GM12864 (cell line): ENCODE results near the gene AP1G1.

Source experiments
- DNase-seq: peaks from one replicate; pipeline ENCODE4 v3.0.0-alpha.2; 2011; ENCODE audit warnings: low read depth
- H3K4me3 ChIP-seq: 2 replicates; pipeline ENCODE4 v1.5.1; 2011; ENCODE audit warnings: mild to moderate bottlenecking, low read depth, low read length, control low read depth
- TF ChIP-seq, protein P1 (sequence below): IDR thresholded peaks from 2 replicates; pipeline ENCODE4 v1.5.1; 2011; ENCODE audit warnings: low read depth, mild to moderate bottlenecking, moderate library complexity, low read length, control low read depth, inconsistent platforms; ENCODE audit errors: missing control alignments

Gene AP1G1

DNA sequence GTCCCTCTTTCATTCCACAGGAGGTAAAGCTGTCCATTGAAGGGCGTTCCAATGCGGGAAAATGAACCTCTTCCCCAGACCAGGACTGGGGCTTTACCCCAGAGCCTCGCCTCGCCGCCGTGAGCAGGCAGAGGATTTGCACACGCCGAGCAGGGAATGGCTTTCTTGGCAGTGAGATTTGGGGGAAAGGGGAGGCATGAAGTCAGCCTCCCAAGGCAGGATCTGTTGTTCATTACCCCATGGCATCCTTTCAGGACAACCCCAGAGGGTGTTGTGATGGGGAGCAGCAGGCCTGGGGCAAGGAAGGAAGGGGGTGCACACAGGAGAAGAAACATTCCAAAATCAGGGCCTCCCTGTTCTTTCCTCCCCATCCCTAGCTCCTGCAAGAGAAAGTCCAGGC lies 43.1 kb upstream of the AP1G1 start:
- TF ChIP-seq, protein P1, sequence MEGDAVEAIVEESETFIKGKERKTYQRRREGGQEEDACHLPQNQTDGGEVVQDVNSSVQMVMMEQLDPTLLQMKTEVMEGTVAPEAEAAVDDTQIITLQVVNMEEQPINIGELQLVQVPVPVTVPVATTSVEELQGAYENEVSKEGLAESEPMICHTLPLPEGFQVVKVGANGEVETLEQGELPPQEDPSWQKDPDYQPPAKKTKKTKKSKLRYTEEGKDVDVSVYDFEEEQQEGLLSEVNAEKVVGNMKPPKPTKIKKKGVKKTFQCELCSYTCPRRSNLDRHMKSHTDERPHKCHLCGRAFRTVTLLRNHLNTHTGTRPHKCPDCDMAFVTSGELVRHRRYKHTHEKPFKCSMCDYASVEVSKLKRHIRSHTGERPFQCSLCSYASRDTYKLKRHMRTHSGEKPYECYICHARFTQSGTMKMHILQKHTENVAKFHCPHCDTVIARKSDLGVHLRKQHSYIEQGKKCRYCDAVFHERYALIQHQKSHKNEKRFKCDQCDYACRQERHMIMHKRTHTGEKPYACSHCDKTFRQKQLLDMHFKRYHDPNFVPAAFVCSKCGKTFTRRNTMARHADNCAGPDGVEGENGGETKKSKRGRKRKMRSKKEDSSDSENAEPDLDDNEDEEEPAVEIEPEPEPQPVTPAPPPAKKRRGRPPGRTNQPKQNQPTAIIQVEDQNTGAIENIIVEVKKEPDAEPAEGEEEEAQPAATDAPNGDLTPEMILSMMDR: no peak
- H3K4me3 ChIP-seq: no peak overlapping the region
- DNase-seq: no peak

DNA sequence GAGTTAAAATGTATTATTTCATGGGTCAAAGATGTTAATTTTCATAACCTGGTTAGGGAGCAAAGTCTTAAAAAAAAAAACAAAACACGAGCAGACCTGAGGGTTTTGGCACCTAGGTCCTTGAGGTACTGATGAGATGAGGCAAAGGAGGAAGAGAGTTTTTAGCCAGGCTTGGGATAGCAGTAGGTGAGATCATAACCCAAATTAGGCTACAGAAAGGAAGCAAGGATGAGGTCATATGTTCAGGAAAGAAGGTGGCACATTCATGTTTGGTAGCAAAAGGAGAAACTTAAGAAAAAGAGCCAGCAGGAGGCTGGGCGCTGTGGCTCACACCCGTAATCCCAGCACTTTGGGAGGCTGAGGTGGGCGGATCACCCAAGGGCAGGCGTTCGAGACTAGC lies 40.0 kb upstream of the AP1G1 start:
- no peak overlapping the region for H3K4me3 ChIP-seq
- DNase-seq: no peak
- TF ChIP-seq, protein P1: no peak

DNA sequence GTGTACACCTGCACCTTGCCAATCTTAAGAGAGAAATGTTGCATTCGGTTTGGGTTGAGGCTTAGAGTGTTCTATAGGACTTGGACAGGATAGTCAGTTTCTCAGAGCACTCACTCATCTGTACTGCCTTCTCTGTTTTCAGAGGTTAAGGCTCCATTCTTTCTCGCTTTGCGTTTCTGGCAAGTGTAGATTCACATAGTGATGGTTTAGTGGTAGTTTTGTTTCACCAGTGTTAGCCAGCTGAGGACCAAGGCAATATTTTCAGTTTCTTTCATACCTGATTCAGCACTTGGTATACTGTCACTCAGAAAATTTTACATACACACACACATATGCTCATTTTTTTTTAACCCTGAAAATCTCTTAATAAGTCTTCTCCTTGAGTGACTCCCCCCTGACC lies 38.5 kb upstream of the AP1G1 start:
- DNase-seq: no peak
- TF ChIP-seq, protein P1: no peak
- H3K4me3 ChIP-seq: peak overlapping the region; percentile 94

DNA sequence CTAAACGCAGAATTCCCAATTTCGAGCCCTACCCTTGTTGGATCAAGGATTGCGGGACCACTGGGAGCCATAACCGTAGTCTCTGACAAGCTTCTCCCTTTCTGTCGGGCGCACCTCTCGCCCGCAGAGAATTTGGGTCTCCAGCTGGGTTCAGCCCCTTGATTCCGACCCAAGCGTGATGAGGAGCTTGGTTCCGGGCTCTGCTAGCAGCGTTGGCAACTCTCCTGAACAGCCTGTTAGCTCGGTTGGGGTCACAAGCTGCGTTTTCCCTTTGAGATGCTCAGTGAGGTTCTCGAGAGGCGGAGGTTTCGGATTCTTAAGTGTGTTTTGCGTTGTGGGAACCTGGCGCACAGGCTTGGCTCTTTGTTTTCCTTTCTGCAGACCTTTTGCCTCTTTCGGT lies 37.8 kb upstream of the AP1G1 start:
- peak overlapping the region; percentile 94 for H3K4me3 ChIP-seq
- DNase-seq: peak; percentile 41
- TF ChIP-seq, protein P1: no peak

- TF ChIP-seq, protein P1: no peak
- peak within 1 kb of the TSS; percentile 94 for H3K4me3 ChIP-seq
- DNase-seq: peak; percentile 85
Observed at GRCh38 chr16:71845639-71846430, 37.2 kb upstream of the AP1G1 start, which contains the start of gene ATXN1L. Gene ATXN1L (plus strand): TSS chr16:71845976. CDS start chr16:71849741, 3,765 bp downstream.

DNA sequence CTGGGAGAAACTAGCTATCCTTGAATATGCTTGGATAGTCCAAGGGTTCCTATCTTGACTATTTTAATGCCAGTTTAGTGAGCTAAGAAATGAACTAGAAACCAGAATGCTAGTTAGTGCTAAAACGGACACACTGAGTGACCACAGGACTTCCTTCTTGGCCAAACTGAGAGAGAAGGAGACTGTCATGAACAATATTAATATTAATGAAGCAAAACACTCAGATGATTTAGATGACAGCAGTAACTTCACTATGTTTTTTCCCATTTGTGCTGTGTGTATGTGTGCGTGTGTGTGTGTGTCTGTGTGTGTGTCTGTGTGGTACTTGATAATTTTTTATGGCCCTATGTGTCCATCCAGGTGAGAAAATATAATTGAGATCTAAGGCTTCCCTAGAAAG lies 34.9 kb upstream of the AP1G1 start:
- DNase-seq: no peak
- H3K4me3 ChIP-seq: no peak overlapping the region
- TF ChIP-seq, protein P1: no peak

DNA sequence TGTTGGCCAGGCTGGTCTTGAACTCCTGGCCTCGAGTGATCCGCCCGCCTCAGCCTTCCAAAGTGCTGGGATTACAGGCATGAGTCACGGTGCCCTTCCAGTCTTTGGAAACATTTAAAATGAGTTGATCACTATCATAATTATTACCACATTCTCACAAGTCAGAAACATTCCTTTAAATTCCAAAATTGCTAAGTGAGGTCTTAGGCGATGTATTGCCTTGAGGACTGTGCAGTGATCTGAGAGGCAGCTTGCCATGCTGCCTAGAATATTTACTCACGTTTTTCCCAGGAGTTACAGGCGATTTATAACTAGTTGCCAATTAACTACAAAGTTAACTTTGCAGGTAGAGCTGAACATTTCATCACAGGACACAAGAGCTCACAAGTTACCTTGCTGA lies 31.4 kb upstream of the AP1G1 start:
- TF ChIP-seq, protein P1: no peak
- no peak for DNase-seq
- H3K4me3 ChIP-seq: no peak overlapping the region
